Measurements from ENCODE around the gene ST3GAL4. TPM values are rescaled to one million over a fixed set of nuclear protein-coding genes. Genes with fewer than 3 reads are reported as not detected.

ST3GAL4 gene
- total RNA-seq, 1 experiment from 2014 or later, result 17.3 TPM

GRCh38 chr11:126407101-126407521 lies 51.6 kb downstream of the ST3GAL4 start (continued):
- TF ChIP-seq PRDM15 (CRISPR knock-in tag; IDR thresholded peaks at IDR 0.05) (no peak), SOX15 (CRISPR knock-in tag; IDR thresholded peaks at IDR 0.05) (no peak), ZNF317 (CRISPR knock-in tag; IDR thresholded peaks at IDR 0.05; ENCODE audit: borderline replicate concordance, low read depth) (no peak), NR1H2 (CRISPR knock-in tag; IDR thresholded peaks at IDR 0.05) (no peak), ZSCAN18 (CRISPR knock-in tag; IDR thresholded peaks at IDR 0.05) (no peak), ATF1 (CRISPR knock-in tag; IDR thresholded peaks at IDR 0.05) (no peak)

GRCh38 chr11:126407682-126408288 lies 52.3 kb downstream of the ST3GAL4 start:
- no peak for TF ChIP-seq SMAD4 (CRISPR knock-in tag; IDR thresholded peaks at IDR 0.05)
- no peak for TF ChIP-seq KAT7 (CRISPR knock-in tag; IDR thresholded peaks at IDR 0.05; ENCODE audit: borderline replicate concordance)
- TF ChIP-seq JUN (CRISPR knock-in tag; IDR thresholded peaks at IDR 0.05), result no peak
- TF ChIP-seq FOXJ3 (CRISPR knock-in tag; IDR thresholded peaks at IDR 0.05; ENCODE audit: borderline replicate concordance), result no peak
- no peak for TF ChIP-seq PRRX2 (CRISPR knock-in tag; IDR thresholded peaks at IDR 0.05)
- TF ChIP-seq OVOL2 (CRISPR knock-in tag; IDR thresholded peaks at IDR 0.05; ENCODE audit: borderline replicate concordance), result no peak
- no peak for TF ChIP-seq ZBTB43 (CRISPR knock-in tag; IDR thresholded peaks at IDR 0.05)
- TF ChIP-seq ZNF232 (CRISPR knock-in tag; IDR thresholded peaks at IDR 0.05), result no peak
- no peak for TF ChIP-seq ZSCAN18 (CRISPR knock-in tag; IDR thresholded peaks at IDR 0.05)
- DNase-seq (ENCODE audit: low spot score) (no peak), ATAC-seq (no peak)
- H3K36me3 Mint-ChIP-seq, result peaks cover 9% of the 10 kb centered on the region
- no peak overlapping the region for H3K27ac Mint-ChIP-seq
- H3K27me3 Mint-ChIP-seq (ENCODE audit: low read depth), result no peaks in the 10 kb centered on the region
- peaks cover 29% of the 10 kb centered on the region for H3K4me1 Mint-ChIP-seq
- ChIA-PET CTCF (no interaction called here), POLR2A (no interaction called here)
- H3K9me3 Mint-ChIP-seq, result no peaks in the 10 kb centered on the region
- H3K4me3 Mint-ChIP-seq, result no peak overlapping the region

- Mint-ChIP-seq H3K4me3 (no peak overlapping the region), H3K27ac (no peak overlapping the region), H3K4me1 (peaks cover 22% of the 10 kb centered on the region), H3K27me3 (ENCODE audit: low read depth) (no peaks in the 10 kb centered on the region), H3K36me3 (peaks cover 9% of the 10 kb centered on the region), H3K9me3 (no peaks in the 10 kb centered on the region)
- CTCF ChIA-PET, result no interaction called here
- POLR2A ChIA-PET, result no interaction called here
- ATAC-seq (no peak), DNase-seq (ENCODE audit: low spot score) (no peak)
- TF ChIP-seq ZBTB43 (CRISPR knock-in tag; IDR thresholded peaks at IDR 0.05) (no peak), ZNF532 (CRISPR knock-in tag; IDR thresholded peaks at IDR 0.05; ENCODE audit: borderline replicate concordance) (no peak), JUN (CRISPR knock-in tag; IDR thresholded peaks at IDR 0.05) (no peak), ZBTB21 (CRISPR knock-in tag; IDR thresholded peaks at IDR 0.05; ENCODE audit: borderline replicate concordance) (no peak)
Measured at GRCh38 chr11:126408496-126408895, 53.0 kb downstream of the ST3GAL4 start.
